Thoracic aorta endothelial cell (primary cell): ENCODE results near the gene OR11G2. TPM values are rescaled to one million over a fixed set of nuclear protein-coding genes. Genes with fewer than 3 reads are reported as not detected.

Experiments used
- small RNA-seq: library from RNA; depleted of rRNA; stranded (forward); fragments of <200 nt; gene quantifications from one replicate; pipeline ENCODE3, GENCODE V24; 2012
- total RNA-seq: library from RNA; depleted of rRNA; stranded (reverse); fragments of >200 nt; gene quantifications from 2 replicates; pipeline ENCODE4 v1.2.3, GENCODE V29; 2012

Gene OR11G2
- total RNA-seq: not detected in 2 replicates

GRCh38 chr14:20190596-20190995 is at the start of gene OR11G2:
OR11G2 (plus strand) TSS chr14:20190896; CDS start chr14:20197438, 6,542 bp downstream.

GRCh38 chr14:20223410-20223809 is 32.7 kb downstream of the OR11G2 start, which contains the start of gene OR11H6:
OR11H6 (plus strand) TSS chr14:20223710; CDS start chr14:20223710, 0 bp downstream.

GRCh38 chr14:20228681-20229080 is 38.0 kb downstream of the OR11G2 start, which contains the start of gene OR11H7:
OR11H7 (plus strand) TSS chr14:20228981.

Small RNA genes lying within 50 kb of the gene (small RNA-seq; reads per million reads assigned to genes)
- gene GTF2IP22: not detected

Other genes starting within 250 kb of the OR11G2 start
- not detected in 2 replicates for gene OR4K15, start 215.3 kb upstream of the OR11G2 start, total RNA-seq
- gene OR4Q2, start 188.7 kb upstream of the OR11G2 start, total RNA-seq: not detected in 2 replicates
- gene OR4K14, start 171.6 kb upstream of the OR11G2 start, total RNA-seq: not detected in 2 replicates
- gene OR4K13, start 154.9 kb upstream of the OR11G2 start, total RNA-seq: not detected in 2 replicates
- gene OR4L1, start 130.9 kb upstream of the OR11G2 start, total RNA-seq: not detected in 2 replicates
- gene OR4K17, start 80.2 kb upstream of the OR11G2 start, total RNA-seq: not detected in 2 replicates
- not detected in 2 replicates for gene OR4N5, start 52.1 kb upstream of the OR11G2 start, total RNA-seq
- not detected in 2 replicates for gene OR11H6, start 32.8 kb downstream of the OR11G2 start, total RNA-seq
- not detected in 2 replicates for gene OR11H7, start 38.1 kb downstream of the OR11G2 start, total RNA-seq
- gene OR11H4, start 48.4 kb downstream of the OR11G2 start, total RNA-seq: not detected in 2 replicates
- gene TTC5, start 115.1 kb downstream of the OR11G2 start, total RNA-seq: 17.7 and 28.3 TPM in 2 replicates
- 35.2 and 41.4 TPM in 2 replicates for gene CCNB1IP1, start 142.4 kb downstream of the OR11G2 start, total RNA-seq
- gene PARP2, start 152.7 kb downstream of the OR11G2 start, total RNA-seq: 21.3 and 22.3 TPM in 2 replicates
- gene TEP1, start 222.6 kb downstream of the OR11G2 start, total RNA-seq: 26.5 and 34.8 TPM in 2 replicates
- not detected in 2 replicates for gene KLHL33, start 245.3 kb downstream of the OR11G2 start, total RNA-seq